GM21367 (cell line): ENCODE measurements around the gene ATP6V0A1.
A peak's percentile ranks its signal among the peaks of the same experiment; 100 is the strongest.
"Not testable (repeated sequence)": the region's sequence is repeated elsewhere in the genome, so short reads cannot be mapped to it uniquely, and the experiment has no call there.

Experiments used
- ATAC-seq: cut with Tn5 transposase; IDR thresholded peaks from one replicate; pipeline ENCODE4 v1.9.1; 2021; ENCODE audit not compliant: unreplicated experiment

The ATP6V0A1 gene

GRCh38 chr17:42458497-42459255, at the start of gene ATP6V0A1:
ATP6V0A1 (plus strand) TSS chr17:42458878; CDS start chr17:42460895, 2,017 bp downstream.
- ATAC-seq: peak; percentile 55

- no peak for ATAC-seq
Measured at GRCh38 chr17:42409523-42410318, 49.0 kb upstream of the ATP6V0A1 start.

- no peak for ATAC-seq
Measured at GRCh38 chr17:42410319-42410685, 48.4 kb upstream of the ATP6V0A1 start.

- ATAC-seq: no peak
Measured at GRCh38 chr17:42411361-42411760, 47.3 kb upstream of the ATP6V0A1 start.

- ATAC-seq: no peak
Measured at GRCh38 chr17:42411905-42412679, 46.6 kb upstream of the ATP6V0A1 start.

- ATAC-seq: no peak
Measured at GRCh38 chr17:42413464-42414040, 45.1 kb upstream of the ATP6V0A1 start.

- ATAC-seq: no peak
Measured at GRCh38 chr17:42414704-42415409, 43.8 kb upstream of the ATP6V0A1 start.

GRCh38 chr17:42417981-42418380, 40.7 kb upstream of the ATP6V0A1 start:
- not testable (repeated sequence) for ATAC-seq

GRCh38 chr17:42421136-42421506, 37.6 kb upstream of the ATP6V0A1 start:
- no peak for ATAC-seq

GRCh38 chr17:42421507-42422338, 37.0 kb upstream of the ATP6V0A1 start:
- no peak for ATAC-seq

GRCh38 chr17:42422412-42422957, 36.2 kb upstream of the ATP6V0A1 start:
- ATAC-seq: no peak

GRCh38 chr17:42422958-42423712, 35.5 kb upstream of the ATP6V0A1 start, which contains the start of gene CAVIN1:
CAVIN1 (minus strand) TSS chr17:42423256; CDS start chr17:42423097, 159 bp downstream.
- no peak for ATAC-seq

GRCh38 chr17:42423766-42424165, 34.9 kb upstream of the ATP6V0A1 start:
- no peak for ATAC-seq

- ATAC-seq: no peak
Measured at GRCh38 chr17:42424991-42425610, 33.6 kb upstream of the ATP6V0A1 start.

GRCh38 chr17:42428141-42428944, 30.3 kb upstream of the ATP6V0A1 start:
- ATAC-seq: no peak

GRCh38 chr17:42429726-42430447, 28.8 kb upstream of the ATP6V0A1 start:
- no peak for ATAC-seq

- ATAC-seq: no peak
Measured at GRCh38 chr17:42431758-42432161, 26.9 kb upstream of the ATP6V0A1 start.
